ENCODE data around the gene MLLT10. TPM values are rescaled to one million over a fixed set of nuclear protein-coding genes. Genes with fewer than 3 reads are reported as not detected.

MLLT10 gene
- total and polyA plus RNA-seq, 8 donors = 39.9 to 55.2 (median 49.2) TPM

GRCh38 chr10:21702633-21703111, 168.6 kb downstream of the MLLT10 start:
- DNase-seq (no peak), ATAC-seq (no peak)
- no peaks in the 10 kb centered on the region for H3K27me3 ChIP-seq
- no peak overlapping the region for H3K27ac ChIP-seq
- H3K9me3 ChIP-seq = peaks cover 0 to 27% of the 10 kb centered on the region in 2 donors
- H3K4me3 ChIP-seq = no peak overlapping the region
- no peak for TF ChIP-seq CTCF (IDR thresholded peaks at IDR 0.05)
- peaks cover 0 to 10% of the 10 kb centered on the region in 2 donors for H3K36me3 ChIP-seq
- intact Hi-C loops (cut with DNase I) = no loop called here
- H3K4me1 ChIP-seq = peaks cover 0 to 8% of the 10 kb centered on the region in 2 donors

- peaks cover 0 to 8% of the 10 kb centered on the region in 2 donors for H3K4me1 ChIP-seq
- H3K27ac ChIP-seq = no peak overlapping the region
- no peak for TF ChIP-seq CTCF (IDR thresholded peaks at IDR 0.05)
- peaks cover 0 to 9% of the 10 kb centered on the region in 2 donors for H3K9me3 ChIP-seq
- H3K36me3 ChIP-seq = peaks cover 0 to 13% of the 10 kb centered on the region in 2 donors
- H3K4me3 ChIP-seq = no peak overlapping the region
- DNase-seq = peak in 1 of 4 donors; percentile 12
- no peaks in the 10 kb centered on the region for H3K27me3 ChIP-seq
- ATAC-seq = peak; percentile 13
- intact Hi-C loops (cut with DNase I) = no loop called here
Observed at GRCh38 chr10:21705142-21705827, 171.3 kb downstream of the MLLT10 start.

- ATAC-seq = no peak
- no peak overlapping the region for H3K27ac ChIP-seq
- peaks cover 0 to 8% of the 10 kb centered on the region in 2 donors for H3K4me1 ChIP-seq
- peaks cover 0 to 10% of the 10 kb centered on the region in 2 donors for H3K36me3 ChIP-seq
- H3K27me3 ChIP-seq = no peaks in the 10 kb centered on the region
- no peak for TF ChIP-seq CTCF (IDR thresholded peaks at IDR 0.05)
- intact Hi-C loops (cut with DNase I) = no loop called here
- peak in 1 of 4 donors; percentile 5 for DNase-seq
- no peak overlapping the region for H3K4me3 ChIP-seq
- H3K9me3 ChIP-seq = peaks cover 0 to 4% of the 10 kb centered on the region in 2 donors
Observed at GRCh38 chr10:21705828-21706176, 171.8 kb downstream of the MLLT10 start.

GRCh38 chr10:21707498-21707897, 173.5 kb downstream of the MLLT10 start:
- intact Hi-C loops (cut with DNase I) = no loop called here
- Histone ChIP-seq H3K9me3 (no peaks in the 10 kb centered on the region), H3K27ac (no peak overlapping the region), H3K36me3 (peaks cover 0 to 9% of the 10 kb centered on the region in 2 donors), H3K4me3 (no peak overlapping the region), H3K27me3 (no peaks in the 10 kb centered on the region), H3K4me1 (peaks cover 0 to 6% of the 10 kb centered on the region in 2 donors)
- TF ChIP-seq CTCF (IDR thresholded peaks at IDR 0.05) = no peak
- DNase-seq (no peak), ATAC-seq (no peak)

- Histone ChIP-seq H3K9me3 (no peaks in the 10 kb centered on the region), H3K4me1 (no peaks in the 10 kb centered on the region), H3K36me3 (peaks cover 0 to 46% of the 10 kb centered on the region in 2 donors), H3K27ac (no peak overlapping the region), H3K4me3 (no peak overlapping the region), H3K27me3 (no peaks in the 10 kb centered on the region)
- DNase-seq (no peak), ATAC-seq (no peak)
- TF ChIP-seq CTCF (IDR thresholded peaks at IDR 0.05) = no peak
- intact Hi-C loops (cut with DNase I) = no loop called here
Observed at GRCh38 chr10:21712975-21713374, 178.9 kb downstream of the MLLT10 start.
